Right lobe of liver (tissue), 4 donors: ENCODE results near the gene ZNF157.

Experiments used
- CTCF ChIP-seq, 4 donors: fragments of 200-600 bp in 3 of 4; fragments of 450-650 bp in 1 of 4; IDR thresholded peaks; one replicate each; pipeline versions ENCODE4 v1.5.1 to v1.8.0; 2016 to 2022; ENCODE audit warnings: antibody characterized with exemption in 4 of 4, mild to moderate bottlenecking in 2 of 4
- POLR2A ChIP-seq: fragments of 450-650 bp; IDR thresholded peaks from one replicate; pipeline ENCODE4 v1.6.1; 2017; ENCODE audit warnings: antibody characterized with exemption, mild to moderate bottlenecking
- donor health status: DM: no; HTN: no; CAD: no.
- donor health status: DM: no; HTN: no; CAD: no.
- donor health status: DM: no; HTN: yes; CAD: no.

GRCh38 chrX:47420962-47421361 lies 50.6 kb downstream of the ZNF157 start:
- TF ChIP-seq CTCF (IDR thresholded peaks at IDR 0.05): no peak
- TF ChIP-seq POLR2A: no peak
